HepG2 (cell line): ENCODE data around the gene LBX2. TPM values are rescaled to one million over a fixed set of nuclear protein-coding genes. Genes with fewer than 3 reads are reported as not detected.

Experiments used
- AGO2 ChIP-seq: fragments of 200-400 bp; formaldehyde crosslinking; optimal IDR thresholded peaks from 2 replicates; pipeline ENCODE3; 2017; ENCODE audit warnings: mild to moderate bottlenecking, low read depth, low read length, moderate library complexity
- CCAR2 ChIP-seq: fragments of 200-400 bp; formaldehyde crosslinking; optimal IDR thresholded peaks from 2 replicates; pipeline ENCODE3; 2018; ENCODE audit warnings: low read depth, mild to moderate bottlenecking, low read length, moderate library complexity
- EED ChIP-seq: sonication (generic); formaldehyde crosslinking; IDR thresholded peaks from 2 replicates; pipeline ENCODE4 v1.5.0; 2020; ENCODE audit warnings: mild to moderate bottlenecking, missing genetic modification reagents
- ELF4 ChIP-seq: sonication (generic); formaldehyde crosslinking; IDR thresholded peaks from 2 replicates; pipeline ENCODE4 v1.5.0; 2020; ENCODE audit warnings: missing genetic modification reagents, mild to moderate bottlenecking, moderate library complexity, borderline replicate concordance
- FLYWCH1 ChIP-seq: sonication (generic); formaldehyde crosslinking; IDR thresholded peaks from 2 replicates; pipeline ENCODE4 v1.8.1; 2023; ENCODE audit warnings: mild to moderate bottlenecking, missing genetic modification reagents
- LCORL ChIP-seq, 2 experiments: fragments of 450-650 bp in 1 of 2; sonication (generic) in 1 of 2; formaldehyde crosslinking in 1 of 2; IDR thresholded peaks; 2 replicates each; pipeline versions ENCODE4 v1.5.0 to v1.6.1; 2017 to 2020; ENCODE audit warnings: antibody characterized with exemption in 1 of 2, missing genetic modification reagents in 1 of 2
- MED1 ChIP-seq: sonication (generic); formaldehyde crosslinking; IDR thresholded peaks from 2 replicates; pipeline ENCODE4 v1.4.0; 2020; ENCODE audit warnings: missing genetic modification reagents
- MLX ChIP-seq: IDR thresholded peaks from 2 replicates; pipeline ENCODE4 v1.6.1; 2016
- MXI1 ChIP-seq: IDR thresholded peaks from 3 replicates; pipeline ENCODE4 v1.6.1; 2012; ENCODE audit warnings: low read depth, low read length, inconsistent platforms, borderline replicate concordance
- PAF1 ChIP-seq: IDR thresholded peaks from 2 replicates; pipeline ENCODE4 v1.6.1; 2016; ENCODE audit warnings: missing genetic modification reagents, missing compliant biosample characterization
- RAD51 ChIP-seq: fragments of 450-650 bp; IDR thresholded peaks from 2 replicates; pipeline ENCODE4 v1.6.1; 2016; ENCODE audit warnings: borderline replicate concordance
- RFX3 ChIP-seq: IDR thresholded peaks from 2 replicates; pipeline ENCODE4 v1.6.1; 2016; ENCODE audit warnings: missing biosample characterization, missing genetic modification reagents
- SMC3 ChIP-seq: IDR thresholded peaks from 2 replicates; pipeline ENCODE4 v1.6.1; 2011; ENCODE audit warnings: low read length, improper control_type of control experiment
- ZNF160 ChIP-seq: sonication (generic); formaldehyde crosslinking; IDR thresholded peaks from 2 replicates; pipeline ENCODE4 v1.8.0; 2022; ENCODE audit warnings: mild to moderate bottlenecking, inconsistent platforms, missing genetic modification reagents
- ZNF205 ChIP-seq: IDR thresholded peaks from 2 replicates; pipeline ENCODE4 v1.6.1; 2018; ENCODE audit warnings: missing biosample characterization, missing genetic modification reagents
- ZNF263 ChIP-seq: sonication (generic); formaldehyde crosslinking; IDR thresholded peaks from 2 replicates; pipeline ENCODE4 v1.4.0; 2020; ENCODE audit warnings: missing genetic modification reagents
- ZNF281 ChIP-seq: sonication (generic); formaldehyde crosslinking; IDR thresholded peaks from 2 replicates; pipeline ENCODE4 v1.4.0; 2020; ENCODE audit warnings: missing genetic modification reagents, borderline replicate concordance
- ZNF562 ChIP-seq: sonication (generic); formaldehyde crosslinking; IDR thresholded peaks from 2 replicates; pipeline ENCODE4 v1.8.0; 2022; ENCODE audit warnings: missing genetic modification reagents, borderline replicate concordance
- ZNF607 ChIP-seq: sonication (generic); formaldehyde crosslinking; IDR thresholded peaks from 2 replicates; pipeline ENCODE4 v1.5.1; 2020; ENCODE audit warnings: missing genetic modification reagents, mild to moderate bottlenecking, borderline replicate concordance
- polyA plus RNA-seq, 8 experiments: library from polyadenylated mRNA; depleted of rRNA in 3 of 8; stranded (reverse) in 7 of 8; unstranded in 1 of 8; fragments of >200 nt; fragmentation: Illumina TruSeq in 4 of 8; extraction: Trizol in 4 of 8; gene quantifications; 2 replicates each; pipeline versions ENCODE4 v1.2.1 to v1.2.3, GENCODE V29; 2011 to 2016; ENCODE audit warnings: low read depth in 4 of 8, missing spikeins in 1 of 8, mixed read lengths in 1 of 8; ENCODE audit not compliant: insufficient read depth in 1 of 8
- total RNA-seq, 5 experiments: library from RNA; depleted of rRNA; stranded (reverse); fragments of >200 nt; fragmentation: Illumina TruSeq; extraction: Trizol; gene quantifications; 2 replicates each; pipeline ENCODE4 v1.2.3, GENCODE V29; 2016; ENCODE audit warnings: low read depth in 1 of 5
- TF ChIP-seq, protein P1 (sequence below): sonication (generic); IDR thresholded peaks from 2 replicates; pipeline ENCODE4 v1.6.1; 2016; ENCODE audit warnings: low read depth, borderline replicate concordance
- TF ChIP-seq, protein P2 (sequence below): sonication (generic); formaldehyde crosslinking; IDR thresholded peaks from 2 replicates; pipeline ENCODE4 v1.5.0; 2020; ENCODE audit warnings: mild to moderate bottlenecking, missing genetic modification reagents, borderline replicate concordance

Gene LBX2
- total and polyA plus RNA-seq, 2 of the 13 experiments (the other 11 are each of a cell fraction or from before 2014, with no cell fraction given), result 6.4 to 8.1 TPM

GRCh38 chr2:74502720-74503505 lies 3.5 kb upstream of the LBX2 start (continued):
- TF ChIP-seq, protein P1, sequence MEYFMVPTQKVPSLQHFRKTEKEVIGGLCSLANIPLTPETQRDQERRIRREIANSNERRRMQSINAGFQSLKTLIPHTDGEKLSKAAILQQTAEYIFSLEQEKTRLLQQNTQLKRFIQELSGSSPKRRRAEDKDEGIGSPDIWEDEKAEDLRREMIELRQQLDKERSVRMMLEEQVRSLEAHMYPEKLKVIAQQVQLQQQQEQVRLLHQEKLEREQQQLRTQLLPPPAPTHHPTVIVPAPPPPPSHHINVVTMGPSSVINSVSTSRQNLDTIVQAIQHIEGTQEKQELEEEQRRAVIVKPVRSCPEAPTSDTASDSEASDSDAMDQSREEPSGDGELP, result no peak; the same call in 1 of the 2 replicates
- no peak for TF ChIP-seq RFX3 (CRISPR knock-in tag)
- 0 out of 2 replicates have a peak, but pooled peaks have one; percentile 12 for TF ChIP-seq FLYWCH1 (CRISPR knock-in tag)
- 0 out of 2 replicates have a peak, but pooled peaks have one; percentile 25 for TF ChIP-seq MLX (CRISPR knock-in tag)
- peak; percentile 73 for TF ChIP-seq ZNF160
- peak; percentile 48 for TF ChIP-seq MED1 (CRISPR knock-in tag)
- TF ChIP-seq MXI1, result no peak
- no peak; the same call in 1 of the 2 replicates for TF ChIP-seq SMC3
- TF ChIP-seq EED, result 0 out of 2 replicates have a peak, but pooled peaks have one; percentile 24
- 0 out of 2 replicates have a peak, but pooled peaks have one; percentile 32 for TF ChIP-seq PAF1 (CRISPR knock-in tag)
- peak; percentile 5; the same call in 1 of the 2 replicates for TF ChIP-seq ZNF281 (CRISPR knock-in tag)
- TF ChIP-seq, protein P2, sequence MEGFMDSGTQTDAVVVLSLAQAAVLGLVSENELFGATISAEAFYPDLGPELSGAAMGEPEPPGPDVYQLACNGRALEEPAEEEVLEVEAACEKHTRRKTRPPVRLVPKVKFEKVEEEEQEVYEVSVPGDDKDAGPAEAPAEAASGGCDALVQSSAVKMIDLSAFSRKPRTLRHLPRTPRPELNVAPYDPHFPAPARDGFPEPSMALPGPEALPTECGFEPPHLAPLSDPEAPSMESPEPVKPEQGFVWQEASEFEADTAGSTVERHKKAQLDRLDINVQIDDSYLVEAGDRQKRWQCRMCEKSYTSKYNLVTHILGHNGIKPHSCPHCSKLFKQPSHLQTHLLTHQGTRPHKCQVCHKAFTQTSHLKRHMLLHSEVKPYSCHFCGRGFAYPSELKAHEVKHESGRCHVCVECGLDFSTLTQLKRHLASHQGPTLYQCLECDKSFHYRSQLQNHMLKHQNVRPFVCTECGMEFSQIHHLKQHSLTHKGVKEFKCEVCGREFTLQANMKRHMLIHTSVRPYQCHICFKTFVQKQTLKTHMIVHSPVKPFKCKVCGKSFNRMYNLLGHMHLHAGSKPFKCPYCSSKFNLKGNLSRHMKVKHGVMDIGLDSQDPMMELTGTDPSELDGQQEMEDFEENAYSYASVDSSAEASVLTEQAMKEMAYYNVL (CRISPR knock-in tag), result peak; percentile 67
- peak; percentile 88; the same call in 1 of the 2 replicates for TF ChIP-seq ELF4 (CRISPR knock-in tag)
- TF ChIP-seq ZNF607 (CRISPR knock-in tag), result peak; percentile 84; the same call in 1 of the 2 replicates
- no peak; the same call in 1 of the 2 replicates for TF ChIP-seq ZNF263 (CRISPR knock-in tag)
- TF ChIP-seq LCORL (IDR thresholded peaks at IDR 0.05), result no peak
- peak; percentile 72; the same call in 1 of the 2 replicates for TF ChIP-seq LCORL (CRISPR knock-in tag; IDR thresholded peaks at IDR 0.05)
- peak; percentile 32 for TF ChIP-seq CCAR2
- no peak for TF ChIP-seq ZNF562
- no peak for TF ChIP-seq RAD51
- no peak; the same call in 1 of the 2 replicates for TF ChIP-seq ZNF205
- peak; percentile 99 for TF ChIP-seq AGO2
